ENCODE measurements around the gene JUNB. TPM values are rescaled to one million over a fixed set of nuclear protein-coding genes. Genes with fewer than 3 reads are reported as not detected.

JUNB gene
- total and polyA plus RNA-seq, 2 of the 13 experiments (the other 11 are each of a cell fraction or from before 2014, with no cell fraction given) = 7.7 to 8.2 TPM

DNA sequence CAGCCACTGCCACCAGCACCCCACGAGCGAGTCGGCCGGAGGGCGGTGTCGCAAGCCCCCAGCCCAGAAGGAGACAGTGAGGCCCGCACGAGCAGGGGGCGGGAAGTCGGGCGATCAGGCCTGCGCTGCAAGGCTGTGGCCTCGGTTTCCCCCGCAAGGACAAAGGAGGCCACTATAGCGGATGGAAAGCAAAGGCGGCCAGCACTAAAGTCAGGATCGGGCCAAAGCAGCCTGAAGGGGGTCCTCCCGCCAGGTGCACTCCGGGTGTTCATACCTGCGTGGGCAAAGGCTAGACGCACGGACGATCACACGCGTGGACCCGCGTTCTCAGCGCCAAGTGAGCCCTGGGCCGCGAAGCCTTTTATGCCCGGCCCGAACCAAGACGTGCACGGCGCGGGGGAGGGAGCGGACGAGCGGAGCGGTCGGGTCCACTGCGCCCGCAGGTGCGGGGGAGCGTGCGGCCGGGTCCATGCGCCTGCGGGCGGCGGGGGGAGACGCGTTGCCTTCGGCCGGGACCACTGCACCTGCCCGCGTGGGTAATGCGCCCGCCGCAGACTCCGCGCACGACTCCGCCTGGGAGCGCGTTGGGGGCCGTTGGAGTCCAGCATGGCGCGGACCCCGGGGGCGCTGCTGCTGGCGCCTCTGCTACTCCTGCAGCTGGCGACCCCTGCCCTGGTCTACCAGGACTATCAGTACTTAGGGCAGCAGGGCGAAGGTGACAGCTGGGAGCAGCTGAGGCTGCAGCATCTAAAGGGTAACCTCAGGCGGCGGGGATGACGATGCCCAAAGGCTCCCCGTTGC is 10.4 kb downstream of the JUNB start, which contains the start of the genes PRDX2 and THSD8 (continued):
- TF ChIP-seq SAP130 (CRISPR knock-in tag; IDR thresholded peaks at IDR 0.05; ENCODE audit: low read depth) (peak; percentile 86), SMYD3 (CRISPR knock-in tag; IDR thresholded peaks at IDR 0.05) (no peak; the same call in 1 of the 2 replicates), ZNF143 (CRISPR knock-in tag; IDR thresholded peaks at IDR 0.05) (no peak; the same call in 1 of the 2 replicates), CBFB (CRISPR knock-in tag; IDR thresholded peaks at IDR 0.05) (peak; percentile 88), GTF3A (CRISPR knock-in tag; conservative IDR thresholded peaks at IDR 0.05) (peak; percentile 29; the same call in 1 of the 2 replicates), ZNF317 (CRISPR knock-in tag; IDR thresholded peaks at IDR 0.05) (no peak), IRF2 (CRISPR knock-in tag; IDR thresholded peaks at IDR 0.05) (peak; percentile 76; the same call in 1 of the 2 replicates), ZKSCAN8 (CRISPR knock-in tag; IDR thresholded peaks at IDR 0.05; ENCODE audit: borderline replicate concordance) (0 out of 2 replicates have a peak, but pooled peaks have one; percentile 23), ZNF572 (CRISPR knock-in tag; IDR thresholded peaks at IDR 0.05) (peak; percentile 96), CREM (IDR thresholded peaks at IDR 0.05) (no peak), CREM (CRISPR knock-in tag; IDR thresholded peaks at IDR 0.05) (no peak), NAIF1 (CRISPR knock-in tag; IDR thresholded peaks at IDR 0.05; ENCODE audit: borderline replicate concordance) (peak; percentile 86; the same call in 1 of the 2 replicates), ZNF230 (CRISPR knock-in tag; IDR thresholded peaks at IDR 0.05) (peak; percentile 92), ZFP1 (CRISPR knock-in tag; IDR thresholded peaks at IDR 0.05) (peak; percentile 48; the same call in 1 of the 2 replicates), ARNTL (CRISPR knock-in tag; IDR thresholded peaks at IDR 0.05) (peak; percentile 74), KLF15 (CRISPR knock-in tag; IDR thresholded peaks at IDR 0.05; ENCODE audit: borderline replicate concordance) (no peak), YEATS2 (CRISPR knock-in tag; IDR thresholded peaks at IDR 0.05; ENCODE audit: borderline replicate concordance) (peak; percentile 54), ZNF333 (CRISPR knock-in tag; IDR thresholded peaks at IDR 0.05; ENCODE audit: borderline replicate concordance) (no peak)
- TF ChIP-seq, protein P1, sequence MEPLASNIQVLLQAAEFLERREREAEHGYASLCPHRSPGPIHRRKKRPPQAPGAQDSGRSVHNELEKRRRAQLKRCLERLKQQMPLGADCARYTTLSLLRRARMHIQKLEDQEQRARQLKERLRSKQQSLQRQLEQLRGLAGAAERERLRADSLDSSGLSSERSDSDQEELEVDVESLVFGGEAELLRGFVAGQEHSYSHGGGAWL (CRISPR knock-in tag; IDR thresholded peaks at IDR 0.05) = peak; percentile 84; the same call in 1 of the 2 replicates
- TF ChIP-seq, protein P2, sequence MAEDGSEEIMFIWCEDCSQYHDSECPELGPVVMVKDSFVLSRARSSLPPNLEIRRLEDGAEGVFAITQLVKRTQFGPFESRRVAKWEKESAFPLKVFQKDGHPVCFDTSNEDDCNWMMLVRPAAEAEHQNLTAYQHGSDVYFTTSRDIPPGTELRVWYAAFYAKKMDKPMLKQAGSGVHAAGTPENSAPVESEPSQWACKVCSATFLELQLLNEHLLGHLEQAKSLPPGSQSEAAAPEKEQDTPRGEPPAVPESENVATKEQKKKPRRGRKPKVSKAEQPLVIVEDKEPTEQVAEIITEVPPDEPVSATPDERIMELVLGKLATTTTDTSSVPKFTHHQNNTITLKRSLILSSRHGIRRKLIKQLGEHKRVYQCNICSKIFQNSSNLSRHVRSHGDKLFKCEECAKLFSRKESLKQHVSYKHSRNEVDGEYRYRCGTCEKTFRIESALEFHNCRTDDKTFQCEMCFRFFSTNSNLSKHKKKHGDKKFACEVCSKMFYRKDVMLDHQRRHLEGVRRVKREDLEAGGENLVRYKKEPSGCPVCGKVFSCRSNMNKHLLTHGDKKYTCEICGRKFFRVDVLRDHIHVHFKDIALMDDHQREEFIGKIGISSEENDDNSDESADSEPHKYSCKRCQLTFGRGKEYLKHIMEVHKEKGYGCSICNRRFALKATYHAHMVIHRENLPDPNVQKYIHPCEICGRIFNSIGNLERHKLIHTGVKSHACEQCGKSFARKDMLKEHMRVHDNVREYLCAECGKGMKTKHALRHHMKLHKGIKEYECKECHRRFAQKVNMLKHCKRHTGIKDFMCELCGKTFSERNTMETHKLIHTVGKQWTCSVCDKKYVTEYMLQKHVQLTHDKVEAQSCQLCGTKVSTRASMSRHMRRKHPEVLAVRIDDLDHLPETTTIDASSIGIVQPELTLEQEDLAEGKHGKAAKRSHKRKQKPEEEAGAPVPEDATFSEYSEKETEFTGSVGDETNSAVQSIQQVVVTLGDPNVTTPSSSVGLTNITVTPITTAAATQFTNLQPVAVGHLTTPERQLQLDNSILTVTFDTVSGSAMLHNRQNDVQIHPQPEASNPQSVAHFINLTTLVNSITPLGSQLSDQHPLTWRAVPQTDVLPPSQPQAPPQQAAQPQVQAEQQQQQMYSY (CRISPR knock-in tag; IDR thresholded peaks at IDR 0.05) = no peak
- TF ChIP-seq, protein P3, sequence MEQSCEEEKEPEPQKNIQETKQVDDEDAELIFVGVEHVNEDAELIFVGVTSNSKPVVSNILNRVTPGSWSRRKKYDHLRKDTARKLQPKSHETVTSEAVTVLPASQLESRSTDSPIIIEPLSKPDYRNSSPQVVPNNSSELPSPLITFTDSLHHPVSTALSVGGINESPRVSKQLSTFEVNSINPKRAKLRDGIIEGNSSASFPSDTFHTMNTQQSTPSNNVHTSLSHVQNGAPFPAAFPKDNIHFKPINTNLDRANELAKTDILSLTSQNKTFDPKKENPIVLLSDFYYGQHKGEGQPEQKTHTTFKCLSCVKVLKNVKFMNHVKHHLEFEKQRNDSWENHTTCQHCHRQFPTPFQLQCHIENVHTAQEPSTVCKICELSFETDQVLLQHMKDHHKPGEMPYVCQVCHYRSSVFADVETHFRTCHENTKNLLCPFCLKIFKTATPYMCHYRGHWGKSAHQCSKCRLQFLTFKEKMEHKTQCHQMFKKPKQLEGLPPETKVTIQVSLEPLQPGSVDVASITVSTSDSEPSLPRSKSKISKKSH (CRISPR knock-in tag; IDR thresholded peaks at IDR 0.05; ENCODE audit: borderline replicate concordance) = peak; percentile 49; the same call in 1 of the 2 replicates
- TF ChIP-seq, protein P4, sequence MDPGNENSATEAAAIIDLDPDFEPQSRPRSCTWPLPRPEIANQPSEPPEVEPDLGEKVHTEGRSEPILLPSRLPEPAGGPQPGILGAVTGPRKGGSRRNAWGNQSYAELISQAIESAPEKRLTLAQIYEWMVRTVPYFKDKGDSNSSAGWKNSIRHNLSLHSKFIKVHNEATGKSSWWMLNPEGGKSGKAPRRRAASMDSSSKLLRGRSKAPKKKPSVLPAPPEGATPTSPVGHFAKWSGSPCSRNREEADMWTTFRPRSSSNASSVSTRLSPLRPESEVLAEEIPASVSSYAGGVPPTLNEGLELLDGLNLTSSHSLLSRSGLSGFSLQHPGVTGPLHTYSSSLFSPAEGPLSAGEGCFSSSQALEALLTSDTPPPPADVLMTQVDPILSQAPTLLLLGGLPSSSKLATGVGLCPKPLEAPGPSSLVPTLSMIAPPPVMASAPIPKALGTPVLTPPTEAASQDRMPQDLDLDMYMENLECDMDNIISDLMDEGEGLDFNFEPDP (CRISPR knock-in tag; conservative IDR thresholded peaks at IDR 0.05) = peak; percentile 98; the same call in 1 of the 2 replicates

Data from HepG2 (cell line).